Ishikawa (cell line): ENCODE data around the gene EML6.

Experiments
- CEBPB ChIP-seq: IDR thresholded peaks from 2 replicates; pipeline ENCODE4 v1.6.1; 2012
- CREB1 ChIP-seq: IDR thresholded peaks from 2 replicates; pipeline ENCODE4 v1.6.1; 2012; ENCODE audit warnings: low read depth
- EP300 ChIP-seq: IDR thresholded peaks from 2 replicates; pipeline ENCODE4 v1.6.1; 2012; ENCODE audit warnings: borderline replicate concordance
- FOXM1 ChIP-seq: IDR thresholded peaks from 2 replicates; pipeline ENCODE4 v1.6.1; 2012; ENCODE audit warnings: low read depth, borderline replicate concordance
- MAX ChIP-seq: IDR thresholded peaks from 2 replicates; pipeline ENCODE4 v1.6.1; 2012
- RAD21 ChIP-seq: IDR thresholded peaks from 2 replicates; pipeline ENCODE4 v1.6.1; 2012; ENCODE audit warnings: low read depth
- TAF1 ChIP-seq: IDR thresholded peaks from 2 replicates; pipeline ENCODE4 v1.6.1; 2012; ENCODE audit warnings: low read depth, mild to moderate bottlenecking
- TCF12 ChIP-seq: IDR thresholded peaks from 2 replicates; pipeline ENCODE4 v1.6.1; 2012; ENCODE audit warnings: low read depth
- TEAD4 ChIP-seq: IDR thresholded peaks from 2 replicates; pipeline ENCODE4 v1.6.1; 2012
- USF1 ChIP-seq: IDR thresholded peaks from 2 replicates; pipeline ENCODE4 v1.6.1; 2012

GRCh38 chr2:54954158-54954557 lies 230.7 kb downstream of the EML6 start:
- no peak for TF ChIP-seq RAD21
- TF ChIP-seq TAF1, result no peak
- no peak for TF ChIP-seq EP300
- TF ChIP-seq TCF12, result no peak
- TF ChIP-seq TEAD4, result no peak
- no peak for TF ChIP-seq CEBPB
- no peak for TF ChIP-seq FOXM1
- no peak for TF ChIP-seq USF1
- no peak for TF ChIP-seq CREB1
- TF ChIP-seq MAX, result no peak
